BLaER1 treated with 17β-estradiol and CSF1 and Interleukin-3, amounts not matched to agents 10 nM and 100 nM (cell line): ENCODE measurements around the gene MAT2A.

ENCODE experiments used
- H3K27ac ChIP-seq, 11 experiments: shearing (Covaris generic); formaldehyde crosslinking; 2 replicates each; pipeline ENCODE4 v1.8.1; 2022
- H3K27me3 ChIP-seq, 11 experiments: shearing (Covaris generic); formaldehyde crosslinking; 2 replicates each; pipeline ENCODE4 v1.8.1; 2022
- H3K36me3 ChIP-seq, 11 experiments: shearing (Covaris generic); formaldehyde crosslinking; 2 replicates each; pipeline ENCODE4 v1.8.1; 2022
- H3K4me1 ChIP-seq, 10 experiments: shearing (Covaris generic); formaldehyde crosslinking; 2 replicates each; pipeline ENCODE4 v1.8.1; 2022
- H3K4me2 ChIP-seq, 11 experiments: shearing (Covaris generic); formaldehyde crosslinking; 2 replicates each; pipeline ENCODE4 v1.8.1; 2022
- H3K4me3 ChIP-seq, 10 experiments: shearing (Covaris generic); formaldehyde crosslinking; 2 replicates each; pipeline ENCODE4 v1.8.1; 2022
- H3K9ac ChIP-seq, 11 experiments: shearing (Covaris generic); formaldehyde crosslinking; 2 replicates each; pipeline ENCODE4 v1.8.1; 2022
- H3K9me3 ChIP-seq, 11 experiments: shearing (Covaris generic); formaldehyde crosslinking; replicated peaks in 1 of 11; 2 replicates each; pipeline ENCODE4 v1.8.1; 2022
- H4K20me1 ChIP-seq, 11 experiments: shearing (Covaris generic); formaldehyde crosslinking; 2 replicates each; pipeline ENCODE4 v1.8.1; 2022
- Cebpa-rat ChIP-seq, 11 experiments: shearing (Covaris generic); IDR thresholded peaks; 2 replicates each; pipeline ENCODE4 v1.8.1; 2022

Gene MAT2A

DNA sequence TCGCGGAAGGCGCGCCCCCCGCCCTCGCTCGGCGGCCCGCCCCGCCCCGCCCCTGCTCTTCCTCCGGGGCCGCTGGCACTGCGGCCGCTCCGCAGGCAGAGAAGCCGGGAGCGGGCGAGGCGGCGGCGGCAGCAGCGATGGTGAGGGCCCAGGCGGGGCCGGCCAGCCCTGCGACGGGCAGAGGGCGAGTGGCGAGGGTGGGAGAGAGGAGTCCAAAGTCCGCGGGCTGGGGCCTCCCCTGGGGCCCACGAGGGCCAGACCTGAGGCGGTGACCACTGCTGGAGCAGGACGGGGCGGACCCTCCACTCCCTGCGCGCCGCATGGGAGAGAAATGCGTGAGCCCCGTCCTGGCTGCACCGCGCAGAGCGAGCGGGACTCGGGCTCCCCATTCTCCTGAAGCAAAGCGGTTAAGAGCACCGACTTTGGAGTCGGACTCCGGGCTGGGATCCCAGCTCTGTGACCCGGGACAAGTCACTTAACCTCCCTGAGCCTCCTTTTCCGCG, 45.4 kb downstream of the MAT2A start, which contains the start of gene VAMP5:
TSS of gene VAMP5 (plus strand) at position 78 of the 503 bp plus-strand sequence. CDS start at position 138, 60 bp downstream.
- H3K27ac ChIP-seq: peak within 1 kb of the TSS; percentile 67 to 96 (median 90)
- H3K4me3 ChIP-seq: peak within 1 kb of the TSS; percentile 53 to 84 (median 78)
- H3K9ac ChIP-seq: peak within 1 kb of the TSS; percentile 83 to 96 (median 92)

DNA sequence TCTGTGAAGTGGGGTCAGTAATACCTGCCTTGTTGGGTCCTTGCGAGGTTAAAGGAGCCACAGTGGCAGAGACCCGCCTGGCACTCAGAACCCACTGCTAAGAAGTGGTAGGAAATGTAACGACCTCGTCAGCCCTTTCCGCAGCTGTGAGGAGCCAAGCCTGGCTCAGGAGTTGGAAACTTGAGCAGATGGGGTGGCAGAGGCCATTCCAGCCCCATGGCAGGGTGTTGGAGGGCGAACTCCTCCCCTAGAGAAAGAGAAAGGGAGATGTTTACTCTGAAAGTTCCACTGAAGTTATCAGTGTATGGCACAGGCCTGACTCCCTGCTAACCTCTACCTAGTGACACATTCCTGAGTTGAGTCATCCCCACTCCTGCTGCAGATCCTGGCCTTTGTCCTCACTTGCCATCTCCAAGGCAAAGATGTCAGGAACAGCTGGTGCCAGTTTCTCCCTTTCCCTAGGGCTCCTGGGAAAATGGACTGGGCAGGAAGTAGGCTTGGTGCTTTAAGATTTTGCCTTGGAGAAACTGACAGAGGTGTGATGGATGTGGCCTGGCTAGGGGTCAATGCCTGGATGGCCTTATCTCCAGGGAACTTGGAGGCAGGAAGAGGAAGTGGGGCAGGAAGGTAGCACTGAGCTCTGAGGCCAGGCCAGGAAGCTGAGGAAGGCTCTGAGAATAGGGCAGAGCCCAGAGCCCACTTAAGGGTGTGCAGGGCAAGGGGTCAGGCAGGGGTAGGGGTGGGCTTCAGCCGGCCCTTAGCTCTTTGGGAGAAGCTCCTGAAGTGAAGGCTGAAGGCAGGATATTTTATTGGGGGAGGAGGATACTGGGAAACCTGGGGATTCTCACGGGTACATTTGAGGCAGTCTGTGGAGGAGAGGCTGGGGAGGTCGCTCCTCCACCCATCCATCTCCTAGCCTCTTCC, 46.2 kb downstream of the MAT2A start:
- H3K4me3 ChIP-seq: peak overlapping the region; percentile 53 to 84 (median 78)
- H3K4me2 ChIP-seq: peak overlapping the region; percentile 89 to 100 (median 97)
- H3K36me3 ChIP-seq: peaks cover 0 to 16% (median 0%) of the 10 kb centered on the region in 11 experiments; a peak in 8 of 22 replicates
- H3K27me3 ChIP-seq: no peaks in the 10 kb centered on the region
- H4K20me1 ChIP-seq: no peaks in the 10 kb centered on the region
- peak overlapping the region; percentile 83 to 96 (median 92) for H3K9ac ChIP-seq
- H3K9me3 ChIP-seq: no peaks in the 10 kb centered on the region
- TF ChIP-seq Cebpa-rat (IDR thresholded peaks at IDR 0.05): no peak
- peaks cover 95 to 98% (median 97%) of the 10 kb centered on the region in 10 experiments for H3K4me1 ChIP-seq
- H3K27ac ChIP-seq: peak overlapping the region; percentile 67 to 96 (median 90)

More for the DNA sequence above, 45.4 kb downstream of the MAT2A start, which contains the start of gene VAMP5:
- no peak for TF ChIP-seq Cebpa-rat (IDR thresholded peaks at IDR 0.05)
- Histone ChIP-seq H3K27me3 (no peaks in the 10 kb centered on the region), H4K20me1 (no peaks in the 10 kb centered on the region), H3K9me3 (no peaks in the 10 kb centered on the region), H3K36me3 (peaks cover 0 to 16% (median 0%) of the 10 kb centered on the region in 11 experiments; a peak in 7 of 22 replicates), H3K4me1 (peaks cover 95 to 98% (median 97%) of the 10 kb centered on the region in 10 experiments), H3K4me2 (peak within 1 kb of the TSS; percentile 89 to 100 (median 97))

DNA sequence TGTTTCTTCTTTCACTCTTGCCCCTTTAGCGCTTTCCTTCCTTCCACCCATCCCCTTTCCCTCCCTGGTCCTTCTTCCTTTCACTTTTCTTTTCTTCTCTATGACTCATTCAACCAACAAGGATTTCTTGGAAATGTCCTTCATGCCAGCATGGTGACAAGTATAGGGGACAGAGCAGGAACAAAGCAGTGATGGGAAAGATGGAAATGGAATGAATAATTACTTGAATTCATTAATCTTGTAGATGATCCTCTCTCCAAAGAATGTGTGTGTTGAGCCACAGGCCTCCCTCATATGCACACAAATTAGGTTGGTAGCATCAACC, 46.8 kb downstream of the MAT2A start:
- Histone ChIP-seq H3K27ac (peak overlapping the region in 10 of 11 experiments; percentile 73 to 96 (median 92); a peak in 20 of 22 replicates), H3K4me3 (peak overlapping the region; percentile 53 to 84 (median 78); a peak in 18 of 20 replicates), H3K4me2 (peak overlapping the region; percentile 89 to 100 (median 97)), H3K9me3 (no peaks in the 10 kb centered on the region), H3K36me3 (peaks cover 0 to 16% (median 0%) of the 10 kb centered on the region in 11 experiments; a peak in 8 of 22 replicates), H4K20me1 (no peaks in the 10 kb centered on the region), H3K4me1 (peaks cover 95 to 98% (median 97%) of the 10 kb centered on the region in 10 experiments), H3K27me3 (no peaks in the 10 kb centered on the region), H3K9ac (peak overlapping the region in 10 of 11 experiments; percentile 83 to 96 (median 92); a peak in 20 of 22 replicates)
- TF ChIP-seq Cebpa-rat (IDR thresholded peaks at IDR 0.05): no peak

DNA sequence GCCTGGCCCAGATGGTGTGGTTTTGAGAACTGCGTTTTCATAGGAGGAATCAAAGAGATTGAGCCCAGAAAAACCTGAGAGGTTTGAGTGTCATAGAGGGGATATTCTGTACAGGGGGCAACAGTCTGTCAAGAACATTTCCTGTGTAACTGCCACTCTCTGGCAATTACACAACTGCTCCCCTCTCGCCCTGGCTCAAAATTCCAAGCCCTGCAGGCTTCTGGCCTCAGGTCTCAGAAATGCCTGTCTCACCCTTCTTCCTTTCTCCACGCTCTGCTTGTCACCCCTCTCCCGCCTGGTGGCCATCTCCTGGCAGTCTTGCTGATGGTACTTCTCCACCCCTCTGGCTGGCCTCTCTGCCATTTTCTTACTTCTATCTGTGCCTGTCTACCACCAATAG, 49.3 kb downstream of the MAT2A start:
- Histone ChIP-seq H3K4me2 (peak overlapping the region; percentile 89 to 100 (median 97)), H3K9me3 (no peaks in the 10 kb centered on the region), H3K36me3 (peaks cover 5 to 26% (median 11%) of the 10 kb centered on the region in 11 experiments; a peak in 17 of 22 replicates), H3K27ac (peak overlapping the region; percentile 51 to 96 (median 85); a peak in 21 of 22 replicates), H3K4me1 (peaks cover 74 to 97% (median 81%) of the 10 kb centered on the region in 10 experiments), H4K20me1 (no peaks in the 10 kb centered on the region), H3K27me3 (no peaks in the 10 kb centered on the region), H3K4me3 (peak overlapping the region in 7 of 10 experiments; percentile 6 to 54 (median 33); a peak in 10 of 20 replicates), H3K9ac (peak overlapping the region; percentile 58 to 95 (median 68); a peak in 21 of 22 replicates)
- TF ChIP-seq Cebpa-rat (IDR thresholded peaks at IDR 0.05): peak in 5 of 11 experiments; percentile 7 to 46 (median 34); a peak in 3 of 22 replicates

GRCh38 chr2:85588645-85589044, 49.7 kb downstream of the MAT2A start:
- peak overlapping the region; percentile 58 to 95 (median 68); a peak in 19 of 22 replicates for H3K9ac ChIP-seq
- H3K9me3 ChIP-seq: no peaks in the 10 kb centered on the region
- H3K36me3 ChIP-seq: peaks cover 5 to 30% (median 13%) of the 10 kb centered on the region in 11 experiments; a peak in 16 of 22 replicates
- no peaks in the 10 kb centered on the region for H4K20me1 ChIP-seq
- peak overlapping the region in 5 of 10 experiments; percentile 12 to 54 (median 35); a peak in 7 of 20 replicates for H3K4me3 ChIP-seq
- no peak for TF ChIP-seq Cebpa-rat (IDR thresholded peaks at IDR 0.05)
- H3K27me3 ChIP-seq: no peaks in the 10 kb centered on the region
- H3K4me2 ChIP-seq: peak overlapping the region; percentile 89 to 100 (median 97)
- peaks cover 69 to 97% (median 77%) of the 10 kb centered on the region in 10 experiments for H3K4me1 ChIP-seq
- H3K27ac ChIP-seq: peak overlapping the region; percentile 51 to 96 (median 85); a peak in 20 of 22 replicates

DNA sequence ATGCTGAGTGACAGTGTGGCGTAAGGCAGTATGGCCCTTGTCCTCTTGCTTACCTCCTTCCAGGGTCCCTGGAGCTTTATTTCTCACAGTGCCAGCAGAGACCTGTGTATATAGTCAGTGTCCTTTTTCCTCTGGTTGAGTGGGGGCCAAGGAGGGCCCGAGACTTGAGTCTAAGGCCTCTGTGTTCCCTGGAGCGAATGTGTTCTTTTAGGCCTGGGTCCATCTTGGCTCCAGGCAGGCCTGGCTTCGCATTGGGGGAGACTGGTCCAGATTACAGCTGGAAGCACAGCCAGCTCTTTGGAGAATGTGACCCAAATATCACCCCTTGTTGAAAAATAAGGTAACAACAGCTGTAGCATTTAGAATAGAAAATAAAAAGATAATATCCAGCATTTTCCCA, 50.2 kb downstream of the MAT2A start:
- Histone ChIP-seq H3K9me3 (no peaks in the 10 kb centered on the region), H3K4me2 (peak overlapping the region; percentile 89 to 100 (median 97)), H3K4me1 (peaks cover 67 to 95% (median 75%) of the 10 kb centered on the region in 10 experiments), H3K27ac (peak overlapping the region in 9 of 11 experiments; percentile 76 to 96 (median 93); a peak in 17 of 22 replicates), H3K4me3 (peak overlapping the region in 1 of 10 experiments; percentile 6; a peak in 1 of 20 replicates), H4K20me1 (no peaks in the 10 kb centered on the region), H3K9ac (peak overlapping the region in 7 of 11 experiments; percentile 65 to 95 (median 69); a peak in 12 of 22 replicates), H3K27me3 (no peaks in the 10 kb centered on the region), H3K36me3 (peaks cover 5 to 32% (median 13%) of the 10 kb centered on the region in 11 experiments; a peak in 16 of 22 replicates)
- TF ChIP-seq Cebpa-rat (IDR thresholded peaks at IDR 0.05): no peak

GRCh38 chr2:85589982-85590791, 51.2 kb downstream of the MAT2A start:
- Histone ChIP-seq H3K4me3 (peak overlapping the region in 5 of 10 experiments; percentile 9 to 33 (median 21); a peak in 4 of 20 replicates), H3K27me3 (no peaks in the 10 kb centered on the region), H3K9me3 (no peaks in the 10 kb centered on the region), H3K9ac (peak overlapping the region in 9 of 11 experiments; percentile 2 to 64 (median 34); a peak in 11 of 22 replicates), H3K4me2 (peak overlapping the region; percentile 24 to 100 (median 97); a peak in 21 of 22 replicates), H3K36me3 (peaks cover 5 to 32% (median 13%) of the 10 kb centered on the region in 11 experiments; a peak in 16 of 22 replicates), H3K27ac (peak overlapping the region in 10 of 11 experiments; percentile 4 to 95 (median 56); a peak in 15 of 22 replicates), H4K20me1 (no peaks in the 10 kb centered on the region), H3K4me1 (peaks cover 68 to 93% (median 76%) of the 10 kb centered on the region in 10 experiments)
- no peak for TF ChIP-seq Cebpa-rat (IDR thresholded peaks at IDR 0.05)
